GM12873 (cell line): ENCODE data around the gene LIPM.

ENCODE experiments used
- TF ChIP-seq, protein P1 (sequence below): IDR thresholded peaks from 2 replicates; pipeline ENCODE4 v1.5.1; 2012; ENCODE audit warnings: low read depth, mild to moderate bottlenecking, moderate library complexity, low read length, control low read depth; ENCODE audit not compliant: insufficient read depth; ENCODE audit errors: missing control alignments

The LIPM gene, protein sequence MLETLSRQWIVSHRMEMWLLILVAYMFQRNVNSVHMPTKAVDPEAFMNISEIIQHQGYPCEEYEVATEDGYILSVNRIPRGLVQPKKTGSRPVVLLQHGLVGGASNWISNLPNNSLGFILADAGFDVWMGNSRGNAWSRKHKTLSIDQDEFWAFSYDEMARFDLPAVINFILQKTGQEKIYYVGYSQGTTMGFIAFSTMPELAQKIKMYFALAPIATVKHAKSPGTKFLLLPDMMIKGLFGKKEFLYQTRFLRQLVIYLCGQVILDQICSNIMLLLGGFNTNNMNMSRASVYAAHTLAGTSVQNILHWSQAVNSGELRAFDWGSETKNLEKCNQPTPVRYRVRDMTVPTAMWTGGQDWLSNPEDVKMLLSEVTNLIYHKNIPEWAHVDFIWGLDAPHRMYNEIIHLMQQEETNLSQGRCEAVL

DNA sequence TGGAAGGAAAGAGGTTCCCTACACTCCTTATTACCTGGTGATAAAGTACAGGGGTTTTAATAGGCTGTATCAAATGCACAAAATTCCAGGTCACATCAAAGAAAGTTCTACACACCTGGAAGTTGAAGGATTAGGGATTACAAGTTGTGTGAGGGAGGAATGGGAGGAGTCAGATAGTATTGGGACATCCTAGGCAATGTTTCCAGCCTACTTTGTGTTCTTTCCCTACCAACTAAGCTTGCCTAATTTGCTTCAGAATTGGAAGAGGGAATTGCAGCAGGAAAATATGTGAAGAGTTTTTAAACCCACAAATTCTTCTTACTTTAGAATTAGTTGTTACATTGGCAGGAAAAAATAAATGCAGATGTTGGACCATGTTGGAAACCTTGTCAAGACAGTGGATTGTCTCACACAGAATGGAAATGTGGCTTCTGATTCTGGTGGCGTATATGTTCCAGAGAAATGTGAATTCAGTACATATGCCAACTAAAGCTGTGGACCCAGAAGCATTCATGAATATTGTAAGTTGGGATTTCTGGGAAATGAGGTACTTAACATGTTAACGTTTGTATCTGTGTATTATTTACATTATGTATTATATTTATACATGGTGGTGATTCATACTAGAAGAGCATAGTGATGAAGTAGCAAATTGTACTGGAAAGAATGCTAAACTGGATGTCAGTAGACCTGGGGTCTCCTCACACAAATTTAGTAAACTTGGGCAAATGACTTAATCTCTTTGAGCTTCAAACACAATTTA lies at the start of gene LIPM:
LIPM (plus strand) TSS at position 208 of the 763 bp plus-strand sequence; CDS start at position 375, 167 bp downstream.
- TF ChIP-seq, protein P1, sequence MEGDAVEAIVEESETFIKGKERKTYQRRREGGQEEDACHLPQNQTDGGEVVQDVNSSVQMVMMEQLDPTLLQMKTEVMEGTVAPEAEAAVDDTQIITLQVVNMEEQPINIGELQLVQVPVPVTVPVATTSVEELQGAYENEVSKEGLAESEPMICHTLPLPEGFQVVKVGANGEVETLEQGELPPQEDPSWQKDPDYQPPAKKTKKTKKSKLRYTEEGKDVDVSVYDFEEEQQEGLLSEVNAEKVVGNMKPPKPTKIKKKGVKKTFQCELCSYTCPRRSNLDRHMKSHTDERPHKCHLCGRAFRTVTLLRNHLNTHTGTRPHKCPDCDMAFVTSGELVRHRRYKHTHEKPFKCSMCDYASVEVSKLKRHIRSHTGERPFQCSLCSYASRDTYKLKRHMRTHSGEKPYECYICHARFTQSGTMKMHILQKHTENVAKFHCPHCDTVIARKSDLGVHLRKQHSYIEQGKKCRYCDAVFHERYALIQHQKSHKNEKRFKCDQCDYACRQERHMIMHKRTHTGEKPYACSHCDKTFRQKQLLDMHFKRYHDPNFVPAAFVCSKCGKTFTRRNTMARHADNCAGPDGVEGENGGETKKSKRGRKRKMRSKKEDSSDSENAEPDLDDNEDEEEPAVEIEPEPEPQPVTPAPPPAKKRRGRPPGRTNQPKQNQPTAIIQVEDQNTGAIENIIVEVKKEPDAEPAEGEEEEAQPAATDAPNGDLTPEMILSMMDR = no peak

- TF ChIP-seq, protein P1 = no peak
These were observed 48.2 kb upstream of the LIPM start for GRCh38 chr10:88754287-88754686.

DNA sequence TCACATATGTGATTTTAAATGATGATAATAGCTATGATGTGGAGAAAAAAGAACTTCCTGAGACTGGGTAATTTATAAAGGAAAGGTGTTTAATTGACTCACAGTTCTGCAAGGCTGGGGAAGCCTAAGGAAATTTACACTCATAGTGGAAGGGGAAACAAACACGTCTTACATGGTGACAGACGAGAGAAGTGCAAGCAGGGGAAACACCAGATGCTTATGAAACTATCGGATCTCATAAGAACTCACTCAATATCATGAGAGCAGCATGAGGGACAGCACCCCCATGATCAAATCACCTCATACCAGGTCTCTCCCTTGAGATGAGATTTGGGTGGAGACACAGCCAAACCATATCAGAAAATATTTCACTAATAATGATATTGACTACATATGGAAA lies 46.8 kb upstream of the LIPM start:
- TF ChIP-seq, protein P1 = no peak

DNA sequence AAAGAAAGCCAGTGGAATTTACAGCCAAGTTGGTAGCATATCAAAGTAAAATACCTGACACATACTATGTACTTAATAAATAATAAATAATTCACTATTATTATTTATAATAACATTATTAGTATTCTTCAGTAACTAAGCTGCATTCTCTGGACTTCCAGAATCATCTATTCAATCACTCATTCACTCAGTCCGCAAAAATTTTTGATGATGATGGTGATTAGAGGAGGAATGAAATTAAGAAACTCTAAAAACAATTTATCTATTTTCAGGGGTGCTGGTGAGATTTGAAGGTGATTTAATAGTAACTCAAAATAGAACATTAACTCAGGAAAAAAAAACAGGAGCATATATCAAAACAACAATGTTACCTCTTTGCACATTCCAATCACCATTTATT lies 45.9 kb upstream of the LIPM start:
- TF ChIP-seq, protein P1 = no peak

DNA sequence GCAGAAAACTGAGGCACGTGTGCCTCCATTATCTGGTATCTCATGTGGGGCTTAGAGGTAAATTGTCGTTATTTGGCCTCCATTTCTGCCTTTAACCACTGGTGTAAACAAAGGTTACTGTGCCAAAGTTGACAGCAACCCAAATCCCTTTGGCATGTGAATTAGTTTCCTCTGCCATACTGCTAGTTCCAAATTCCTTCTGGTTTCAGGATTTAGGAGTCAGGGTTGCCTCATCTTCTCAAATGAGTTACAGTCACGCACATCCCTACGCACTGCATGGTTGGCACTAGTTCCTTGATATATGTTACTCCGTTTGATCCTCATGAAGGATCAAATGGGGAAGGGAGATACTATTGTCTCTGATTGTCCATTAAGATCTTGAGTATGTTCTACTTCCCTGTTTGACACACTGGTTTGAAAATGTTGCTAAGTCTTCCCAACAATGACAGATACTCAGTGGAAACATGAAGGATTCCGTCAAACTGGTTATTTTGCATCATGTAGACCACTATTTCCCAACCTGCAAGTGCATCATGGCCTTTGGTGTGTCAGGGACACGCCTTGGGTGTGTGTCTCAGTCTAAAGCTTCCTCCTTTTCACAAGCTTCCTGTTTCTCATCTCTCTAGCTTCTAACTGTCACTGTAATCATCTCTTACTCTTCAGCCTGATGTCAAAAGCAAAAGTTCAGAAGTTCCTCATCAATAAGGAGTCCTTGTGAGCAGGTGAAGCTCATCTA lies 43.0 kb upstream of the LIPM start, which contains the start of gene LIPN:
LIPN (plus strand) TSS at position 655 of the 736 bp plus-strand sequence. CDS start 1,386 bp downstream, outside the sequence.
- TF ChIP-seq, protein P1 = no peak

GRCh38 chr10:88762906-88763305 lies 39.6 kb upstream of the LIPM start:
- TF ChIP-seq, protein P1 = no peak
